ENCODE measurements around the gene MRI1.
"Not testable (repeated sequence)": the region's sequence is repeated elsewhere in the genome, so short reads cannot be mapped to it uniquely, and the experiment has no call there.

MRI1 gene

GRCh38 chr19:13778847-13779246 is 14.5 kb downstream of the MRI1 start:
- no peak for TF ChIP-seq CTCF (IDR thresholded peaks at IDR 0.05)
- H3K36me3 ChIP-seq = peaks cover 21% of the 10 kb centered on the region
- H3K4me1 ChIP-seq (ENCODE audit: control insufficient read depth in 1 of 2, insufficient read depth in 1 of 2, low read depth in 1 of 2, low read length in 1 of 2) = peaks cover 12 to 13% of the 10 kb centered on the region in 2 experiments
- H3K27me3 ChIP-seq = no peaks in the 10 kb centered on the region
- H3K9me3 ChIP-seq = no peaks in the 10 kb centered on the region
- no peak overlapping the region for H3K4me3 ChIP-seq (ENCODE audit: low read depth in 1 of 2, low read length in 1 of 2)
- H3K27ac ChIP-seq = no peak overlapping the region

GRCh38 chr19:13779794-13780193 is 15.5 kb downstream of the MRI1 start:
- Histone ChIP-seq H3K4me1 (ENCODE audit: control insufficient read depth in 1 of 2, insufficient read depth in 1 of 2, low read depth in 1 of 2, low read length in 1 of 2) (peaks cover 10 to 11% of the 10 kb centered on the region in 2 experiments), H3K36me3 (peaks cover 21% of the 10 kb centered on the region)
- H3K9me3 ChIP-seq; H3K27ac ChIP-seq; H3K4me3 ChIP-seq (ENCODE audit: low read depth in 1 of 2, low read length in 1 of 2); H3K27me3 ChIP-seq: not testable (repeated sequence)

DNA sequence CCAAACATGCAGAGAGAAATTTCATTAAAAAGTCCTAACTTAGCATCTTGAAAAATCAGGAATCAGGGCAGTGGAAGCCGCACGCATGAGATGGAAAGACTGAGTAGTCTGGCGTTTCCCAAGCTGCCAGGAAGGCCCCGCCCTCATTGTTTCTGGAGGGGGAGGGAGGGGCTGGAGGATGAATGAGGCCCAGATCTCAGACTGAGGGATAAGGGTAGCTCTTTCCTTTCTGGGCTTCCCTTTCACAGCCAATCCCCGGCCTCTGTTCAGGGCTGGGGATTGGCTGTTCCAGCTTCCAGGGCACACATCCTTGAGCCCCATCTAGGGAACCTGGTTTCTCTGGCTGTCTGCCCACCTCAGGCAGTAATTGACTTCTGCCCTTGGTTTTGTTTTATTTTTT is 17.2 kb downstream of the MRI1 start:
- no peaks in the 10 kb centered on the region for H3K9me3 ChIP-seq
- no peak overlapping the region for H3K27ac ChIP-seq
- no peak overlapping the region for H3K4me3 ChIP-seq (ENCODE audit: low read depth in 1 of 2, low read length in 1 of 2)
- H3K36me3 ChIP-seq = peaks cover 21% of the 10 kb centered on the region
- no peaks in the 10 kb centered on the region for H3K27me3 ChIP-seq
- no peak for TF ChIP-seq CTCF (IDR thresholded peaks at IDR 0.05)
- H3K4me1 ChIP-seq (ENCODE audit: control insufficient read depth in 1 of 2, insufficient read depth in 1 of 2, low read depth in 1 of 2, low read length in 1 of 2) = peaks cover 6% of the 10 kb centered on the region in 2 experiments

- peaks cover 12 to 13% of the 10 kb centered on the region in 2 experiments for H3K4me1 ChIP-seq (ENCODE audit: control insufficient read depth in 1 of 2, insufficient read depth in 1 of 2, low read depth in 1 of 2, low read length in 1 of 2)
- H3K27me3 ChIP-seq = no peaks in the 10 kb centered on the region
- H3K4me3 ChIP-seq (ENCODE audit: low read depth in 1 of 2, low read length in 1 of 2) = no peak overlapping the region
- no peak overlapping the region for H3K27ac ChIP-seq
- H3K9me3 ChIP-seq = no peaks in the 10 kb centered on the region
- no peak for TF ChIP-seq CTCF (IDR thresholded peaks at IDR 0.05)
- H3K36me3 ChIP-seq = peaks cover 18% of the 10 kb centered on the region
Measured at GRCh38 chr19:13782537-13782936, 18.2 kb downstream of the MRI1 start.

DNA sequence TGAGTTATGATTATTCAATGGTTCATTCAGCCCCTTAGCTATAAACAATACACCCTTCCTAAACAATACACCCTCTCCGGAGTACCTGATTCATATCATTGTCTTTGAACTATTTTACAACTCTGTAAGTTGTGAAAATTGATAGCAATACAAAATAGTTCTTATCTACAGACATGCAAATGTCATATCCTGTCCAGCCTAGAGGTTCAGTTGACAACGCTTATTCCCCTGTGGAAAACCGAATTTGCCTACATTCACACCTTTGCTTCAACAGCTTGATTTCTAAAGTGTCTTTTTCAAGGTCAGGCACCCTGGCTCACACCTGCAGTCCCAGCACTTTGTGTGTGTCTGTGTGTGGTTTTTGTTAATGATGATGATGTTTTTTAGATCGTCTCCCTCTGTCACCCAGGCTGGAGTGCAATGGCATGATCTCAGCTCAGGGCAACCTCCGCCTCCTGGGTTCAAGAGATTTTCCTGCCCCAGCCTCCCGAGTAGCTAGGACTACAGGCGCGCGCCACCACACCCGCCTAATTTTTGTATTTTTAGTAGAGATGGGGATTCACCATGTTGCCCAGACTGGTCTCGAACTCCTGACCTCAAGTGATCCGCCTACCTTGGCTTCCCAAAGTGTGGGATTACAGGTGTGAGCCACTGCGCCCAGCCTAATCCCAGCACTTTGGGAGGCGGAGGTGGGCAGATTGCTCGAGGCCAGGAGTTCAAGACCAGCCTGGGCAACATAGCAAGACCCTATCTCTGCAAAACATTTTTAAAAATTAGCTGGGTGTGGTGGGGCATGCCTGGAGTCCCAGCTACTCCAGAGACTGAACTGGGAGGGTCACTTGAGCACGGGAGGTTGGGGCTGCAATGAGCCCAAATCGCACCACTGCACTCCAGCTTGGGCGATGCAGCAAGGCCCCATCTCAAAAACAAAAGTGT is 19.5 kb downstream of the MRI1 start:
- peaks cover 5% of the 10 kb centered on the region for H3K36me3 ChIP-seq
- no peaks in the 10 kb centered on the region for H3K9me3 ChIP-seq
- TF ChIP-seq CTCF (IDR thresholded peaks at IDR 0.05) = no peak
- no peak overlapping the region for H3K4me3 ChIP-seq (ENCODE audit: low read depth in 1 of 2, low read length in 1 of 2)
- peaks cover 25 to 26% of the 10 kb centered on the region in 2 experiments for H3K4me1 ChIP-seq (ENCODE audit: control insufficient read depth in 1 of 2, insufficient read depth in 1 of 2, low read depth in 1 of 2, low read length in 1 of 2)
- no peak overlapping the region for H3K27ac ChIP-seq
- no peaks in the 10 kb centered on the region for H3K27me3 ChIP-seq

GRCh38 chr19:13784731-13785452 is 20.6 kb downstream of the MRI1 start:
- Histone ChIP-seq H3K4me3 (ENCODE audit: low read depth in 1 of 2, low read length in 1 of 2) (no peak overlapping the region), H3K27ac (no peak overlapping the region), H3K4me1 (ENCODE audit: control insufficient read depth in 1 of 2, insufficient read depth in 1 of 2, low read depth in 1 of 2, low read length in 1 of 2) (peaks cover 34 to 36% of the 10 kb centered on the region in 2 experiments), H3K9me3 (no peaks in the 10 kb centered on the region), H3K36me3 (no peaks in the 10 kb centered on the region), H3K27me3 (no peaks in the 10 kb centered on the region)
- peak; percentile 73 for TF ChIP-seq CTCF (IDR thresholded peaks at IDR 0.05)

Measured in neutrophil (primary cell).